HepG2 (cell line): ENCODE measurements around the gene HSD3B7. TPM values are rescaled to one million over a fixed set of nuclear protein-coding genes. Genes with fewer than 3 reads are reported as not detected.
"Not testable (repeated sequence)": the region's sequence is repeated elsewhere in the genome, so short reads cannot be mapped to it uniquely, and the experiment has no call there.

Experiments used
- ATAC-seq: fragments of 200-7000 bp; cut with Tn5 transposase; 3 replicates; pipeline ENCODE4 v1.9.1; 2020; ENCODE audit warnings: mild to moderate bottlenecking, moderate library complexity
- BruUV-seq: library from RNA; stranded (reverse); fragments of 400-500 nt; replicated peaks from 2 replicates; lab custom pipeline; 2021; lab: Mats Ljungman, UMichigan
- CTCF ChIA-PET: fragments of 300-600 bp; formaldehyde crosslinking; extraction: SDS; loops from one replicate; lab custom pipeline; 2021; ENCODE audit warnings: low total read pairs, inconsistent platforms, low intra/inter-chr PET ratio; lab: Yijun Ruan, JAX
- POLR2A ChIA-PET: fragments of 350-600 bp; sonication (Branson Sonifier 250); formaldehyde crosslinking; loops from one replicate; lab custom pipeline; 2020; ENCODE audit warnings: antibody characterized with exemption, inconsistent platforms; lab: Yijun Ruan, JAX
- DNase-seq: peaks from one replicate; pipeline ENCODE4 v3.0.0-alpha.2; 2015; ENCODE audit warnings: low spot score
- FAIRE-seq: peaks from 3 replicates; lab custom pipeline; 2011; peaks lifted over from hg19 to GRCh38; lab: Jason Lieb, UNC
- H2AFZ ChIP-seq: one replicate; pipeline ENCODE4 v1.6.1; 2011; ENCODE audit warnings: low read length, inconsistent platforms
- H3K27ac ChIP-seq: fragments of 300-600 bp; 3 replicates; pipeline ENCODE4 v1.8.0; 2011; ENCODE audit warnings: mixed run types, mild to moderate bottlenecking, mixed read lengths, low read length, inconsistent platforms; ENCODE audit not compliant: insufficient read depth; ENCODE audit errors: extremely low read length
- H3K27me3 ChIP-seq, 2 experiments: fragments of 200-600 bp in 1 of 2; 2 replicates in 1 of 2; 3 replicates in 1 of 2; pipeline versions ENCODE4 v1.6.0 to v1.8.0; 2011; ENCODE audit warnings: low read length in 2 of 2, mild to moderate bottlenecking in 2 of 2, moderate library complexity in 2 of 2, inconsistent platforms in 1 of 2; ENCODE audit not compliant: insufficient read depth in 2 of 2, control insufficient read depth in 1 of 2
- H3K36me3 ChIP-seq, 2 experiments: fragments of 200-600 bp in 1 of 2; replicated peaks in 1 of 2; 2 replicates in 1 of 2; 3 replicates in 1 of 2; pipeline versions ENCODE4 v1.5.1 to v1.8.0; 2011; ENCODE audit warnings: low read length in 2 of 2, inconsistent platforms in 1 of 2; ENCODE audit not compliant: insufficient read depth in 2 of 2, control insufficient read depth in 1 of 2
- H3K4me1 ChIP-seq: 2 replicates; pipeline ENCODE4 v1.5.1; 2012; ENCODE audit warnings: low read length, inconsistent platforms; ENCODE audit not compliant: insufficient read depth
- H3K4me2 ChIP-seq: 2 replicates; pipeline ENCODE4 v1.6.0; 2011; ENCODE audit warnings: low read depth, low read length, inconsistent platforms
- H3K4me3 ChIP-seq, 3 experiments: fragments of 200-600 bp in 1 of 3; sonication (generic), shearing (Covaris generic) in 1 of 3; replicated peaks in 1 of 3; 2 replicates each; pipeline ENCODE4 v1.5.1; 2011 to 2016; ENCODE audit warnings: low read length in 3 of 3, inconsistent platforms in 2 of 3, low read depth in 2 of 3, mild to moderate bottlenecking in 2 of 3, control low read depth in 1 of 3, mixed read lengths in 1 of 3; ENCODE audit not compliant: insufficient read depth in 1 of 3
- H3K79me2 ChIP-seq: one replicate; pipeline ENCODE4 v1.6.1; 2011; ENCODE audit warnings: low read length, inconsistent platforms; ENCODE audit not compliant: insufficient read depth
- H3K9ac ChIP-seq: 2 replicates; pipeline ENCODE4 v1.6.0; 2011; ENCODE audit warnings: mild to moderate bottlenecking, low read depth, low read length, inconsistent platforms; ENCODE audit not compliant: insufficient read depth
- H3K9me3 ChIP-seq: 2 replicates; pipeline ENCODE4 v1.5.1; 2012; ENCODE audit warnings: mild to moderate bottlenecking, low read length
- H4K20me1 ChIP-seq: 2 replicates; pipeline ENCODE4 v1.6.0; 2011; ENCODE audit warnings: inconsistent platforms, mild to moderate bottlenecking, low read length, moderate library complexity; ENCODE audit not compliant: insufficient read depth
- GZF1 ChIP-seq: sonication (generic); formaldehyde crosslinking; IDR thresholded peaks from 2 replicates; pipeline ENCODE4 v1.5.1; 2020; ENCODE audit warnings: mild to moderate bottlenecking, missing genetic modification reagents
- TCF7 ChIP-seq: sonication (generic); IDR thresholded peaks from 2 replicates; pipeline ENCODE4 v1.6.1; 2016; ENCODE audit warnings: antibody characterized with exemption, low read depth
- ZMYM3 ChIP-seq: sonication (generic); formaldehyde crosslinking; IDR thresholded peaks from 2 replicates; pipeline ENCODE4 v1.5.1; 2020; ENCODE audit warnings: mild to moderate bottlenecking, missing genetic modification reagents
- ZSCAN25 ChIP-seq: sonication (generic); formaldehyde crosslinking; IDR thresholded peaks from 2 replicates; pipeline ENCODE4 v1.8.0; 2022; ENCODE audit warnings: mild to moderate bottlenecking, missing genetic modification reagents
- WGBS: methylation state at CpG from one replicate; pipeline ENCODE4 v1.1.6; 2017; ENCODE audit warnings: low lambda C conversion rate; 5-methylcytosine and 5-hydroxymethylcytosine counted together
- in situ Hi-C: cut with HindIII; loops from 2 replicates; pipeline ENCODE4 v1.10.0; 2017; ENCODE audit warnings: low pct_unique_long_range_greater_than_20kb; ENCODE audit not compliant: extremely low pct_ligation_motif_present
- intact Hi-C: fragments of 100-400 bp; cut with micrococcal nuclease; formaldehyde crosslinking; loops from one replicate; pipeline ENCODE4 v1.10.0; 2022; ENCODE audit not compliant: unreplicated experiment
- polyA plus RNA-seq, 8 experiments: library from polyadenylated mRNA; depleted of rRNA in 3 of 8; stranded (reverse) in 7 of 8; unstranded in 1 of 8; fragments of >200 nt; fragmentation: Illumina TruSeq in 4 of 8; extraction: Trizol in 4 of 8; gene quantifications; 2 replicates each; pipeline versions ENCODE4 v1.2.1 to v1.2.3, GENCODE V29; 2011 to 2016; ENCODE audit warnings: low read depth in 4 of 8, missing spikeins in 1 of 8, mixed read lengths in 1 of 8; ENCODE audit not compliant: insufficient read depth in 1 of 8
- total RNA-seq, 5 experiments: library from RNA; depleted of rRNA; stranded (reverse); fragments of >200 nt; fragmentation: Illumina TruSeq; extraction: Trizol; gene quantifications; 2 replicates each; pipeline ENCODE4 v1.2.3, GENCODE V29; 2016; ENCODE audit warnings: low read depth in 1 of 5
- TF ChIP-seq, protein P1 (sequence below): IDR thresholded peaks from 2 replicates; pipeline ENCODE4 v1.4.0; 2020; ENCODE audit warnings: mild to moderate bottlenecking, missing genetic modification reagents
- TF ChIP-seq, protein P2 (sequence below), 2 experiments: sonication (generic) in 1 of 2; formaldehyde crosslinking in 1 of 2; IDR thresholded peaks; 2 replicates each; pipeline versions ENCODE4 v1.4.0 to v1.6.1; 2016 to 2020; ENCODE audit warnings: borderline replicate concordance in 1 of 2, low read depth in 1 of 2, mild to moderate bottlenecking in 1 of 2, missing genetic modification reagents in 1 of 2

Gene HSD3B7
- total and polyA plus RNA-seq, 2 of the 13 experiments (the other 11 are each of a cell fraction or from before 2014, with no cell fraction given) = 32.9 to 69.7 TPM

- DNase-seq (no peak), FAIRE-seq (no peak), ATAC-seq (no peak)
- Histone ChIP-seq H4K20me1 (no peaks in the 10 kb centered on the region), H3K9ac (no peak within 1 kb of the TSS), H3K27ac (no peak within 1 kb of the TSS), H3K79me2 (no peaks in the 10 kb centered on the region), H3K9me3 (no peaks in the 10 kb centered on the region), H3K4me3 (no peak within 1 kb of the TSS), H3K4me1 (peaks cover 35% of the 10 kb centered on the region), H2AFZ (no peak within 1 kb of the TSS), H3K27me3 (peaks cover 6 to 37% of the 10 kb centered on the region in 2 experiments), H3K36me3 (no peaks in the 10 kb centered on the region), H3K4me2 (no peak within 1 kb of the TSS)
- CTCF ChIA-PET = interaction anchor here (1.1 kb wide), 1 partner anchor 26 kb away, joined by 3 read pairs; the partner anchor contains the start of gene HSD3B7
- intact Hi-C loops = no loop called here
- WGBS = 32% methylated on average over 44 of the region's 45 CpGs
- no TSS peak for BruUV-seq
- in situ Hi-C loops = no loop called here
- TF ChIP-seq GZF1 (CRISPR knock-in tag) (no peak), ZSCAN25 (CRISPR knock-in tag) (0 out of 2 replicates have a peak, but pooled peaks have one; percentile 28), TCF7 (no peak), ZMYM3 (0 out of 2 replicates have a peak, but pooled peaks have one; percentile 9)
- TF ChIP-seq, protein P1, sequence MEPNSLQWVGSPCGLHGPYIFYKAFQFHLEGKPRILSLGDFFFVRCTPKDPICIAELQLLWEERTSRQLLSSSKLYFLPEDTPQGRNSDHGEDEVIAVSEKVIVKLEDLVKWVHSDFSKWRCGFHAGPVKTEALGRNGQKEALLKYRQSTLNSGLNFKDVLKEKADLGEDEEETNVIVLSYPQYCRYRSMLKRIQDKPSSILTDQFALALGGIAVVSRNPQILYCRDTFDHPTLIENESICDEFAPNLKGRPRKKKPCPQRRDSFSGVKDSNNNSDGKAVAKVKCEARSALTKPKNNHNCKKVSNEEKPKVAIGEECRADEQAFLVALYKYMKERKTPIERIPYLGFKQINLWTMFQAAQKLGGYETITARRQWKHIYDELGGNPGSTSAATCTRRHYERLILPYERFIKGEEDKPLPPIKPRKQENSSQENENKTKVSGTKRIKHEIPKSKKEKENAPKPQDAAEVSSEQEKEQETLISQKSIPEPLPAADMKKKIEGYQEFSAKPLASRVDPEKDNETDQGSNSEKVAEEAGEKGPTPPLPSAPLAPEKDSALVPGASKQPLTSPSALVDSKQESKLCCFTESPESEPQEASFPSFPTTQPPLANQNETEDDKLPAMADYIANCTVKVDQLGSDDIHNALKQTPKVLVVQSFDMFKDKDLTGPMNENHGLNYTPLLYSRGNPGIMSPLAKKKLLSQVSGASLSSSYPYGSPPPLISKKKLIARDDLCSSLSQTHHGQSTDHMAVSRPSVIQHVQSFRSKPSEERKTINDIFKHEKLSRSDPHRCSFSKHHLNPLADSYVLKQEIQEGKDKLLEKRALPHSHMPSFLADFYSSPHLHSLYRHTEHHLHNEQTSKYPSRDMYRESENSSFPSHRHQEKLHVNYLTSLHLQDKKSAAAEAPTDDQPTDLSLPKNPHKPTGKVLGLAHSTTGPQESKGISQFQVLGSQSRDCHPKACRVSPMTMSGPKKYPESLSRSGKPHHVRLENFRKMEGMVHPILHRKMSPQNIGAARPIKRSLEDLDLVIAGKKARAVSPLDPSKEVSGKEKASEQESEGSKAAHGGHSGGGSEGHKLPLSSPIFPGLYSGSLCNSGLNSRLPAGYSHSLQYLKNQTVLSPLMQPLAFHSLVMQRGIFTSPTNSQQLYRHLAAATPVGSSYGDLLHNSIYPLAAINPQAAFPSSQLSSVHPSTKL = no peak
- TF ChIP-seq, protein P2, sequence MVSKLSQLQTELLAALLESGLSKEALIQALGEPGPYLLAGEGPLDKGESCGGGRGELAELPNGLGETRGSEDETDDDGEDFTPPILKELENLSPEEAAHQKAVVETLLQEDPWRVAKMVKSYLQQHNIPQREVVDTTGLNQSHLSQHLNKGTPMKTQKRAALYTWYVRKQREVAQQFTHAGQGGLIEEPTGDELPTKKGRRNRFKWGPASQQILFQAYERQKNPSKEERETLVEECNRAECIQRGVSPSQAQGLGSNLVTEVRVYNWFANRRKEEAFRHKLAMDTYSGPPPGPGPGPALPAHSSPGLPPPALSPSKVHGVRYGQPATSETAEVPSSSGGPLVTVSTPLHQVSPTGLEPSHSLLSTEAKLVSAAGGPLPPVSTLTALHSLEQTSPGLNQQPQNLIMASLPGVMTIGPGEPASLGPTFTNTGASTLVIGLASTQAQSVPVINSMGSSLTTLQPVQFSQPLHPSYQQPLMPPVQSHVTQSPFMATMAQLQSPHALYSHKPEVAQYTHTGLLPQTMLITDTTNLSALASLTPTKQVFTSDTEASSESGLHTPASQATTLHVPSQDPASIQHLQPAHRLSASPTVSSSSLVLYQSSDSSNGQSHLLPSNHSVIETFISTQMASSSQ (IDR thresholded peaks at IDR 0.05; ENCODE audit: low read depth) = no peak
- TF ChIP-seq, protein P2 (CRISPR knock-in tag; IDR thresholded peaks at IDR 0.05; ENCODE audit: borderline replicate concordance) = no peak
- TF ChIP-seq, all 625 proteins: peak for 2
- POLR2A ChIA-PET = no interaction called here
Measured at GRCh38 chr16:31010585-31011325, 25.7 kb downstream of the HSD3B7 start, which contains the start of gene STX1B. TSS of gene STX1B (minus strand) at chr16:31010638. CDS start at chr16:31010396, 242 bp downstream.

- POLR2A ChIA-PET = interaction anchor here (1.1 kb wide), 1 partner anchor 15 kb away, joined by 4 read pairs; no protein-coding TSS in a partner anchor
- in situ Hi-C loops, H3K9me3 ChIP-seq, BruUV-seq, H3K27ac ChIP-seq, H3K79me2 ChIP-seq, H3K36me3 ChIP-seq, FAIRE-seq, H4K20me1 ChIP-seq, DNase-seq, intact Hi-C loops, CTCF ChIA-PET, H3K4me2 ChIP-seq, H3K9ac ChIP-seq, H2AFZ ChIP-seq, ATAC-seq, H3K4me3 ChIP-seq: not testable (repeated sequence)
- Histone ChIP-seq H3K4me1 (peaks cover 34% of the 10 kb centered on the region), H3K27me3 (peaks cover 6 to 37% of the 10 kb centered on the region in 2 experiments)
- 23% methylated on average over 7 of the region's 7 CpGs for WGBS
Measured at GRCh38 chr16:31011815-31012214, 26.8 kb downstream of the HSD3B7 start.
